ENCODE data around the gene GZMB. TPM values are rescaled to one million over a fixed set of nuclear protein-coding genes. Genes with fewer than 3 reads are reported as not detected.

GZMB gene
- total RNA-seq (2022; extraction: Qiagen RNA extraction; ENCODE audit: low read depth): not detected in 5 replicates

GRCh38 chr14:24634158-24634557 is at the start of gene GZMB:
TSS of gene GZMB (minus strand) at chr14:24634190. CDS start at chr14:24634160, 30 bp downstream.

GRCh38 chr14:24609655-24610344 is 24.2 kb downstream of the GZMB start, which contains the start of gene GZMH:
TSS of gene GZMH (minus strand) at chr14:24609685. CDS start at chr14:24609613, 72 bp downstream.

Other genes starting within 250 kb of the GZMB start
- 0.16 to 0.78 TPM (median 0.18 TPM) in 5 replicates for gene NYNRIN, start 235.2 kb downstream of the GZMB start, total RNA-seq (2022; extraction: Qiagen RNA extraction; ENCODE audit: low read depth)
- gene CBLN3, start 204.5 kb downstream of the GZMB start, total RNA-seq (2022; extraction: Qiagen RNA extraction; ENCODE audit: low read depth): 1.0 to 1.6 TPM (median 1.3 TPM) in 5 replicates
- gene KHNYN, start 204.2 kb downstream of the GZMB start, total RNA-seq (2022; extraction: Qiagen RNA extraction; ENCODE audit: low read depth): 19.3 to 28.8 TPM (median 26.1 TPM) in 5 replicates
- 42.7 to 56.3 TPM (median 47.4 TPM) in 5 replicates for gene SDR39U1, start 191.4 kb downstream of the GZMB start, total RNA-seq (2022; extraction: Qiagen RNA extraction; ENCODE audit: low read depth)
- not detected in 5 replicates for gene CMA1, start 125.9 kb downstream of the GZMB start, total RNA-seq (2022; extraction: Qiagen RNA extraction; ENCODE audit: low read depth)
- not detected in 5 replicates for gene CTSG, start 57.9 kb downstream of the GZMB start, total RNA-seq (2022; extraction: Qiagen RNA extraction; ENCODE audit: low read depth)
- gene GZMH, start 24.5 kb downstream of the GZMB start, total RNA-seq (2022; extraction: Qiagen RNA extraction; ENCODE audit: low read depth): not detected in 5 replicates

Data from A549 treated with RU486 at 1 μM for 4 hours (cell line).